Myocyte (in vitro differentiated cells): Measurements from ENCODE around the gene CEP57. TPM values are rescaled to one million over a fixed set of nuclear protein-coding genes. Genes with fewer than 3 reads are reported as not detected.
"Not testable (repeated sequence)": the region's sequence is repeated elsewhere in the genome, so short reads cannot be mapped to it uniquely, and the experiment has no call there.

ENCODE experiments used
- DNase-seq: peaks from one replicate; pipeline ENCODE4 v3.0.0-alpha.2; 2012; ENCODE audit warnings: low read depth
- total RNA-seq: library from RNA; depleted of rRNA; stranded (reverse); fragments of >200 nt; gene quantifications from 2 replicates; pipeline ENCODE4 v1.2.3, GENCODE V29; 2014

Gene CEP57
- total RNA-seq, 1 donor from 2014 or later = 37.8 TPM

DNA sequence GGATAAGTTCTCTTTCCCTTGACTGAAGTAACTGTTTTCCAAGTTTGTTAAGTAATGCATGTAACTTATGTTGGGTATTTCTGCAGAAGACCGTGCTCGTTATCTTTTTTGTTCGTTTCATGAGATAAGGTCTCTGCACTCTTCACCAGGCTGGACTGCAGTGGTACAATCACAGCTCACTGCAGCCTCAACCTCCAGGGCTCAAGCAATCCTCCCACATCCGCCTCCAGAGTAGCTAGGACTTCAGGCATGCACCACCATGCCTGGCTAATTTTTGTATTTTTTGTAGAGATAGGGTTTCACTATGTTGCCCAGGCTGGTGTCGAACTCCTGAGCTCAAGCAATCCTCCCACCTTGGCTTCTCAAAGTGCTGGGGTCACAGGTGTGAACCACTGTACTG, 64.1 kb downstream of the CEP57 start:
- not testable (repeated sequence) for DNase-seq

DNA sequence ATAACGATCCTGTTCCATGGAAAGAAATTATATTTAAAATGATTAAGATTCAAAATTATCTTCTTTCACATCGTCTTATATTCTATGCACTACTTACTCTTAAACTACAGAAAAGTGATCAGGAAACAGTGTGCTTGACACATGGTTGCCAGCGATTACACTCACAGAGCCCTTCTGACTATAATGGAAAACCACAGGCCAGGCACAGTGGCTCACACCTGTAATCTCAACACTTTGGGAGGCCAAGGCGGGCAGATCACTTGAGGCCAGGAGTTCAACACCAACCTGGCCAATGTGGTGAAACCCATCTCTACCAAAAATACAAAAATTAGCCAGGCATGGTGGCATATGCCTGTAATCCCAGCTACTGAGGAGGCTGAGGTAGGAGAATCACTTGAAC, 69.7 kb downstream of the CEP57 start:
- not testable (repeated sequence) for DNase-seq

DNA sequence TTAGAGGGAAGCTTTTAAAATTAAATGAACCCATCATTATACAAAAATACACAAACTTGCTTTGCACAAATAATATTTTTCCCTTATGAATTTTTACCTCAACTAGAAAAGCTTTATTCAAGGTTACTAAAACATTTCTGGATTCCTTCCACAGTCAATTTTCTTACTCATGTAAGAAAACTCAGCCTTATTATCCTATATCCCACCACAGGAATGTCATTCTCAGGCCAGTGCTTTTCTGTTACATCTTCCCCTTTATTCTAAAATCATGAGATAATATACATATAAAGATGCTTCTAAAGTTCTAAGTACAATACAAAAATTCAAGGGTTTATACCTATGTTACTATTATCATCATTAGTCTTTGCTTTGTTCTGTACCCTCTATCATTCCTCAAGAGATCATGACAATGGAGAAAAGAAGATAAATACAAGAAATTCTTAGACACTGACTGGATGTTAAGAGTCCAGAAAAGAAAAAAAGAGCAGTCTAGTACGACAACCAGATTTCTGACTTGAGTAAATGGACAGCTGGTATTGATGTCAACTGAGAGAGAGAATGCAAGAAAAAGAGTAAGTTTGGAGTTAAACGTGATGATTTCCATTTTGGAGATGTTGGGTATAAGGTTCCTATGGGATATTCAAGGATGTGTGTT, 73.3 kb downstream of the CEP57 start:
- DNase-seq = peak; percentile 13

DNA sequence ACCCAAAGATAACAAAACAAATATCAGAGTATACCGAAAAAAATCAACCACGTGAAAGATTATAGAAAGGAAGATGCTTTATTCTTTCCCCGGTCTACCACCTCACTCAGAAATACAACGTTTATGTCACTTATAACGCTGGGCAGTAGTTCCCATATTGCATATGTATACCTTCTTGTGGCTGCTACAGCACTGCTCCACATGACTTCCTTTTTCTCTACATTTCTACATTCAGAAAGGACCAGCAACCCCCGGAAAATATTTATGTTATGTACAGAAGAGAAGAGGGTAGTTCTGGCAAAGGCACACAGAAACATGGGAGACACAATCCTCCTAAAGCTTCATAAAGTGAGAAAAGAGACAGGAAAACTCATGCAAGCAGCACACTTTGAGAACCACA, 76.8 kb downstream of the CEP57 start:
- DNase-seq = no peak

DNA sequence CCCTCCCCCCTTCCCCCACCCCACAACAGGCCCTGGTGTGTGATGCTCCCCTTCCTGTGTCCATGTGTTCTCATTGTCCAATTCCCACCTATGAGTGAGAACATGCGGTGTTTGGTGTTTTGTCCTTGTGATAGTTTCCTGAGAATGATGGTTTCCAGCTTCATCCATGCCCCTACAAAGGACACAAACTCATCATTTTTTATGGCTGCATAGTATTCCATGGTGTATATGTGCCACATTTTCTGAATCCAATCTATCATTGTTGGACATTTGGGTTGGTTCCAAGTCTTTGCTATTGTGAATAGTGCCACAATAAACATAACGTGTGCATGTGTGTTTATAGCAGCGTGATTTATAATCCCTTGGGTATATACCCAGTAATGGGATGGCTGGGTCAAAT, 80.6 kb downstream of the CEP57 start:
- not testable (repeated sequence) for DNase-seq

DNA sequence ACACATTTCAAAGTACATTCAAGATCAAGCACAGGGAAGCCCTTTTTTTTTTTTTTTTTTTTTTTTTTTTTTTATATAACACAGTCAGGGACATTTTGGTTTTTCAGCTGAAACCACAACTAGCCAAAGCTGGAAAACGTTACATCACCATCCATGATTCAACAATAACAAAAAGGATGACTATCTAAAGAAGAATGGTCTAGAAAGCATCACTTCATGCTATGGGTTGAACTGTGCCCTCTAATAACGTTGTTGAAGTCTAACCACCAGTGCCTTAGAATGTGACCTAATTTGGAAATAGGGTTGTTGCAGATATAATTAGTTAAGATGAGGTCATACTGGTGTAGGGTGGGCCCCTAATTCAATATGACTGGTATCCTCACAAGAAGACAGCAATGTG, 87.0 kb downstream of the CEP57 start:
- DNase-seq = peak; percentile 74

Other genes with a start within 250 kb of the CEP57 start
- 19.7 and 29.1 TPM in 2 replicates for gene FAM76B, start 716 bp upstream of the CEP57 start, total RNA-seq
- 18.5 and 25.7 TPM in 2 replicates for gene MTMR2, start 133.6 kb downstream of the CEP57 start, total RNA-seq